Coronary artery (tissue), 2 donors: ENCODE results near the gene RGS11.

ENCODE experiments used
- DNase-seq: peaks from one replicate; pipeline ENCODE4 v3.0.0-alpha.2; 2017; ENCODE audit warnings: low spot score
- H3K27ac ChIP-seq, 2 donors: fragments of 200-600 bp; sonication (generic); one replicate each; pipeline ENCODE4 v1.5.1; 2016 to 2019
- H3K4me3 ChIP-seq: fragments of 200-600 bp; sonication (generic); 2 replicates; pipeline ENCODE4 v1.5.1; 2016; ENCODE audit warnings: mild to moderate bottlenecking, moderate library complexity
- CTCF ChIP-seq: fragments of 200-600 bp; sonication (generic); IDR thresholded peaks from one replicate; pipeline ENCODE4 v1.5.1; 2019; ENCODE audit warnings: antibody characterized with exemption

The RGS11 gene

GRCh38 chr16:317583-317982, 41.8 kb upstream of the RGS11 start:
- no peak for DNase-seq
- TF ChIP-seq CTCF: no peak
- Histone ChIP-seq H3K4me3 (no peak overlapping the region), H3K27ac (no peak overlapping the region)

DNA sequence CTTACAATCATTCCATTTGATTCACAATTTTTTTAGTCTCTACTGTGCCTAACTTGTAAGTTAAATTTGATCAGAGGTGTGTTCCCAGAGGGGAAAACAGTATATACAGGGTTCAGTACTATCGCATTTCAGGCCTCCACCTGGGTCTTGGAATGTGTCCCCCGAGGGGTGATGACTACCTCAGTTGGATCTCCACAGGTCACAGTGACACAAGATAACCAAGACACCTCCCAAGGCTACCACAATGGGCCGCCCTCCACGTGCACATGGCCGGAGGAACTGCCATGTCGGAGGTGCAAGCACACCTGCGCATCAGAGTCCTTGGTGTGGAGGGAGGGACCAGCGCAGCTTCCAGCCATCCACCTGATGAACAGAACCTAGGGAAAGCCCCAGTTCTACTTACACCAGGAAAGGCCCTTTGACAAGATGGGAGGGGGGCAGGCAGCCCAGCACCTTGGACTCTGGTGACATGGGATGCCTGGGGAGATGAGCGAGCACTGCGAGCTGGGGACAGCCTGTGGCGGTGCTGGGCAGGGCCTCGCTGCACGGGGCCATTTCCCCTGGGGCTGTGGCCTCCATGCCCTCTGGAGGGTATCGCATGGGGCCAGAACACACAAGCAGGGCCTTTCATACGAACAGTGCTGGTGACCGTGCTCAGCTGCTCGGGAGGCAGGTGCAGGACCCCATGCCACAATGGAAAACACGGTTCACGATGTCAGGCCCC, 41.2 kb upstream of the RGS11 start:
- Histone ChIP-seq H3K4me3 (no peak overlapping the region), H3K27ac (no peak overlapping the region)
- DNase-seq: no peak
- TF ChIP-seq CTCF: no peak

GRCh38 chr16:314795-315299, 39.1 kb upstream of the RGS11 start:
- no peak for DNase-seq
- Histone ChIP-seq H3K4me3 (no peak overlapping the region), H3K27ac (no peak overlapping the region)
- TF ChIP-seq CTCF: no peak

GRCh38 chr16:314351-314750, 38.6 kb upstream of the RGS11 start:
- no peak for DNase-seq
- no peak for TF ChIP-seq CTCF
- Histone ChIP-seq H3K4me3 (no peak overlapping the region), H3K27ac (no peak overlapping the region)

GRCh38 chr16:311725-312124, 36.0 kb upstream of the RGS11 start:
- Histone ChIP-seq H3K27ac (no peak overlapping the region), H3K4me3 (no peak overlapping the region)
- no peak for TF ChIP-seq CTCF
- DNase-seq: no peak

- TF ChIP-seq CTCF: no peak
- H3K4me3 ChIP-seq: no peak overlapping the region
- no peak overlapping the region for H3K27ac ChIP-seq
- DNase-seq: no peak
Observed at GRCh38 chr16:309476-309875, 33.7 kb upstream of the RGS11 start.

GRCh38 chr16:307691-308312, 32.1 kb upstream of the RGS11 start:
- TF ChIP-seq CTCF: no peak
- no peak overlapping the region for H3K27ac ChIP-seq
- DNase-seq: no peak
- no peak overlapping the region for H3K4me3 ChIP-seq
